H1 (cell line): ENCODE data around the gene DBNDD2. TPM values are rescaled to one million over a fixed set of nuclear protein-coding genes. Genes with fewer than 3 reads are reported as not detected.

Experiments
- CTCF ChIA-PET: fragments of 300-600 bp; sonication (Branson Sonifier 250); formaldehyde crosslinking; loops from one replicate; lab custom pipeline; 2021; ENCODE audit not compliant: partially characterized antibody; lab: Charles Lee
- POLR2A ChIA-PET: fragments of 300-600 bp; sonication (Branson Sonifier 250); formaldehyde crosslinking; loops from one replicate; lab custom pipeline; 2021; ENCODE audit warnings: inconsistent platforms; ENCODE audit not compliant: partially characterized antibody; lab: Charles Lee
- DNase-seq, 2 experiments: peaks; one replicate each; pipeline versions ENCODE4 v3.0.0 to v3.0.0-alpha.2; 2010 to 2022; ENCODE audit warnings: low spot score in 2 of 2, low read depth in 1 of 2, mixed read lengths in 1 of 2
- FAIRE-seq: peaks from 2 replicates; lab custom pipeline; 2011; peaks lifted over from hg19 to GRCh38; lab: Jason Lieb, UNC
- H2AFZ ChIP-seq: 2 replicates; pipeline ENCODE4 v1.8.1; 2012; ENCODE audit warnings: low read length, inconsistent platforms
- H2AK5ac ChIP-seq: 2 replicates; pipeline ENCODE4 v1.6.1; 2013; ENCODE audit warnings: low read depth, low read length
- H2BK120ac ChIP-seq: replicated peaks from 2 replicates; pipeline ENCODE3; 2013; ENCODE audit warnings: low read depth, low read length, inconsistent platforms
- H2BK12ac ChIP-seq: 2 replicates; pipeline ENCODE4 v1.6.1; 2013; ENCODE audit warnings: low read depth, low read length
- H2BK15ac ChIP-seq: 2 replicates; pipeline ENCODE4 v1.6.1; 2013; ENCODE audit warnings: low read length
- H2BK20ac ChIP-seq: 2 replicates; pipeline ENCODE4 v1.6.1; 2013; ENCODE audit warnings: low read length
- H2BK5ac ChIP-seq: 2 replicates; pipeline ENCODE4 v1.6.1; 2013; ENCODE audit warnings: low read depth, low read length
- H3K14ac ChIP-seq: 2 replicates; pipeline ENCODE4 v1.6.1; 2013; ENCODE audit warnings: inconsistent platforms; ENCODE audit not compliant: insufficient read length
- H3K18ac ChIP-seq: 2 replicates; pipeline ENCODE4 v1.6.1; 2013; ENCODE audit warnings: low read length; ENCODE audit errors: extremely low read depth
- H3K23ac ChIP-seq: 2 replicates; pipeline ENCODE4 v1.6.1; 2013; ENCODE audit warnings: inconsistent platforms; ENCODE audit not compliant: insufficient read length
- H3K23me2 ChIP-seq: 2 replicates; pipeline ENCODE4 v1.6.1; 2013; ENCODE audit warnings: low read depth, low read length
- H3K27ac ChIP-seq: 2 replicates; pipeline ENCODE4 v1.6.1; 2011; ENCODE audit warnings: low read depth, low read length, inconsistent platforms
- H3K27me3 ChIP-seq, 4 experiments: replicated peaks in 1 of 4; 1 replicate in 1 of 4; 2 replicates in 3 of 4; pipeline versions ENCODE4 v1.6.1 to v1.8.1; 2011 to 2013; ENCODE audit warnings: low read length in 3 of 4, mild to moderate bottlenecking in 3 of 4, inconsistent platforms in 2 of 4, mixed read lengths in 2 of 4, moderate library complexity in 1 of 4; ENCODE audit not compliant: control insufficient read depth in 3 of 4, insufficient read depth in 3 of 4; ENCODE audit errors: extremely low read depth in 1 of 4
- H3K36me3 ChIP-seq, 4 experiments: 2 replicates each; pipeline versions ENCODE4 v1.6.1 to v1.8.1; 2011 to 2013; ENCODE audit warnings: mild to moderate bottlenecking in 4 of 4, low read length in 3 of 4, moderate library complexity in 2 of 4, control low read depth in 1 of 4, inconsistent platforms in 1 of 4; ENCODE audit not compliant: insufficient read depth in 4 of 4, control insufficient read depth in 2 of 4
- H3K4ac ChIP-seq: replicated peaks from 2 replicates; pipeline ENCODE3; 2013; ENCODE audit warnings: low read length, low read depth, mixed read lengths, inconsistent platforms; ENCODE audit not compliant: insufficient read length
- H3K4me1 ChIP-seq, 4 experiments: replicated peaks in 1 of 4; 1 replicate in 1 of 4; 2 replicates in 3 of 4; pipeline versions ENCODE4 v1.6.1 to v1.8.1; 2011 to 2013; ENCODE audit warnings: low read length in 3 of 4, inconsistent platforms in 2 of 4, mixed read lengths in 1 of 4; ENCODE audit not compliant: insufficient read depth in 4 of 4, control insufficient read depth in 3 of 4
- H3K4me2 ChIP-seq, 2 experiments: 2 replicates each; pipeline versions ENCODE4 v1.6.1 to v1.8.1; 2011 to 2013; ENCODE audit warnings: low read depth in 2 of 2, low read length in 2 of 2, control low read depth in 1 of 2, inconsistent platforms in 1 of 2, mild to moderate bottlenecking in 1 of 2; ENCODE audit not compliant: insufficient read depth in 1 of 2
- H3K4me3 ChIP-seq, 4 experiments: fragments of 200-600, 300-600 bp in 1 of 4; sonication (generic), shearing (Covaris generic), sonication (Bioruptor Twin) in 1 of 4; 2 replicates each; pipeline versions ENCODE4 v1.5.1 to v1.8.1; 2011 to 2016; ENCODE audit warnings: low read length in 4 of 4, low read depth in 3 of 4, control low read depth in 2 of 4, inconsistent platforms in 2 of 4, mild to moderate bottlenecking in 2 of 4, mixed read lengths in 1 of 4, moderate library complexity in 1 of 4; ENCODE audit not compliant: insufficient read depth in 2 of 4; ENCODE audit errors: extremely low read depth in 1 of 4
- H3K56ac ChIP-seq: replicated peaks from 2 replicates; pipeline ENCODE3; 2013; ENCODE audit warnings: low read depth, mild to moderate bottlenecking, mixed read lengths, low read length, inconsistent platforms; ENCODE audit not compliant: insufficient read length
- H3K79me1 ChIP-seq: 2 replicates; pipeline ENCODE4 v1.6.1; 2013; ENCODE audit warnings: low read depth, low read length, control low read depth
- H3K79me2 ChIP-seq, 2 experiments: 2 replicates each; pipeline versions ENCODE4 v1.6.1 to v1.8.1; 2012 to 2013; ENCODE audit warnings: low read length in 2 of 2, mild to moderate bottlenecking in 2 of 2, inconsistent platforms in 1 of 2; ENCODE audit not compliant: insufficient read depth in 2 of 2, control insufficient read depth in 1 of 2
- H3K9ac ChIP-seq, 4 experiments: replicated peaks in 1 of 4; 1 replicate in 1 of 4; 2 replicates in 3 of 4; pipeline versions ENCODE4 v1.6.1 to v1.8.1; 2011 to 2013; ENCODE audit warnings: low read depth in 3 of 4, low read length in 3 of 4, control low read depth in 2 of 4, mild to moderate bottlenecking in 2 of 4, moderate library complexity in 2 of 4, inconsistent platforms in 1 of 4; ENCODE audit errors: extremely low read depth in 1 of 4
- H3K9me3 ChIP-seq, 2 experiments: 2 replicates each; pipeline versions ENCODE4 v1.6.1 to v1.8.1; 2012 to 2013; ENCODE audit warnings: mild to moderate bottlenecking in 2 of 2, moderate library complexity in 2 of 2, control low read depth in 1 of 2, inconsistent platforms in 1 of 2, low read depth in 1 of 2, low read length in 1 of 2, mixed read lengths in 1 of 2; ENCODE audit not compliant: insufficient read depth in 2 of 2
- H4K20me1 ChIP-seq, 2 experiments: replicated peaks in 1 of 2; 2 replicates each; pipeline versions ENCODE3 to v1.8.1; 2011 to 2013; ENCODE audit warnings: inconsistent platforms in 2 of 2, low read length in 2 of 2, mild to moderate bottlenecking in 1 of 2; ENCODE audit not compliant: insufficient read depth in 2 of 2, control insufficient read depth in 1 of 2
- H4K5ac ChIP-seq: 2 replicates; pipeline ENCODE4 v1.6.1; 2013; ENCODE audit warnings: low read length, low read depth, mixed read lengths, inconsistent platforms; ENCODE audit not compliant: insufficient read length
- H4K8ac ChIP-seq: 2 replicates; pipeline ENCODE4 v1.8.0; 2013; ENCODE audit warnings: mild to moderate bottlenecking, moderate library complexity, low read length, inconsistent platforms; ENCODE audit not compliant: insufficient read depth; ENCODE audit errors: extremely low read depth
- H4K91ac ChIP-seq: replicated peaks from 2 replicates; pipeline ENCODE3; 2013; ENCODE audit warnings: low read length, mixed read lengths, inconsistent platforms; ENCODE audit not compliant: insufficient read length
- ASH2L ChIP-seq: fragments of 200-600, 300-600 bp; sonication (generic); IDR thresholded peaks from one replicate; pipeline ENCODE4 v1.7.1; 2017; ENCODE audit warnings: low read length
- CBX8 ChIP-seq: fragments of 300-800, 300-1000 bp; sonication (generic); IDR thresholded peaks from 2 replicates; pipeline ENCODE4 v1.7.1; 2016; ENCODE audit warnings: low read depth, low read length, borderline replicate concordance
- CHD2 ChIP-seq: IDR thresholded peaks from 2 replicates; pipeline ENCODE4 v1.6.1; 2012; ENCODE audit warnings: low read length, improper control_type of control experiment
- EZH2 ChIP-seq: fragments of 200-600 bp; sonication (generic); IDR thresholded peaks from 2 replicates; pipeline ENCODE4 v1.7.1; 2012; ENCODE audit warnings: low read depth, mild to moderate bottlenecking, moderate library complexity, low read length, inconsistent platforms; ENCODE audit not compliant: severe bottlenecking
- KDM4A ChIP-seq: IDR thresholded peaks from one replicate; pipeline ENCODE4 v1.7.1; 2012; ENCODE audit warnings: low read depth, mild to moderate bottlenecking, moderate library complexity, low read length, inconsistent platforms; ENCODE audit not compliant: severe bottlenecking
- MAX ChIP-seq: IDR thresholded peaks from 2 replicates; pipeline ENCODE4 v1.6.1; 2012; ENCODE audit warnings: inconsistent platforms
- TAF1 ChIP-seq: IDR thresholded peaks from 2 replicates; pipeline ENCODE4 v1.6.1; 2011; ENCODE audit warnings: mild to moderate bottlenecking, low read depth, low read length
- TAF7 ChIP-seq: optimal IDR thresholded peaks from 2 replicates; pipeline ENCODE3; 2011; ENCODE audit warnings: low read depth, mild to moderate bottlenecking, inconsistent platforms, low read length, moderate library complexity, borderline replicate concordance
- TEAD4 ChIP-seq: IDR thresholded peaks from 2 replicates; pipeline ENCODE4 v1.6.1; 2012; ENCODE audit warnings: low read depth, low read length, inconsistent platforms, mixed read lengths
- WGBS, 2 experiments: shearing (Covaris generic) in 1 of 2; methylation state at CpG; one replicate each; pipeline versions ENCODE4 v1.1.6 to v1.1.7; 2013 to 2015; ENCODE audit warnings: low lambda C conversion rate in 2 of 2, mixed read lengths in 2 of 2, inconsistent platforms in 1 of 2, low coverage in 1 of 2, missing lambda C conversion rate in 1 of 2; ENCODE audit not compliant: insufficient replicate concordance in 2 of 2, insufficient coverage in 1 of 2, insufficient read length in 1 of 2; ENCODE audit errors: extremely low coverage in 1 of 2, missing lambda C conversion rate in 1 of 2; 5-methylcytosine and 5-hydroxymethylcytosine counted together
- polyA plus RNA-seq, 7 experiments: library from polyadenylated mRNA; depleted of rRNA in 3 of 7; stranded (reverse) in 5 of 7; unstranded in 2 of 7; fragments of >200 nt in 5 of 7; fragments of 200-250 nt in 2 of 7; gene quantifications; 1 replicate in 5 of 7; 2 replicates in 1 of 7; 4 replicates in 1 of 7; pipeline versions ENCODE4 v1.2.1 to v1.2.3, GENCODE V29; 2011 to 2013; ENCODE audit warnings: missing spikeins in 2 of 7, mixed read lengths in 2 of 7
- total RNA-seq: library from RNA; stranded (reverse); fragmentation: NEBNext Ultra II Directional; extraction: Animal tissue kit (Norgen Biotek cat#: 25700); gene quantifications from 2 replicates; pipeline ENCODE4 v1.2.1, GENCODE V29; 2021
- TF ChIP-seq, protein P1 (sequence below): IDR thresholded peaks from 2 replicates; pipeline ENCODE4 v1.6.1; 2011; ENCODE audit warnings: low read depth, mild to moderate bottlenecking, low read length; ENCODE audit not compliant: insufficient read depth

DBNDD2 gene
- total and polyA plus RNA-seq, 2 of the 8 experiments (the other 6 are each of a cell fraction or from before 2014, with no cell fraction given) = 55.8 to 96.3 TPM

GRCh38 chr20:45406260-45407066, 1.6 kb upstream of the DBNDD2 start:
- CTCF ChIA-PET = interaction anchor here (0.6 to 12.6 kb wide), 14 partner anchors 12 to 587 kb away, joined by 3 to 127 read pairs (median 3); partner anchors contain the start of genes SYS1 and TP53TG5
- TF ChIP-seq KDM4A (peak; percentile 95), CBX8 (no peak), MAX (peak; percentile 44), TEAD4 (no peak), CHD2 (peak; percentile 67), ASH2L (peak; percentile 78), TAF7 (no peak), TAF1 (peak; percentile 59), EZH2 (peak; percentile 15)
- TF ChIP-seq, protein P1, sequence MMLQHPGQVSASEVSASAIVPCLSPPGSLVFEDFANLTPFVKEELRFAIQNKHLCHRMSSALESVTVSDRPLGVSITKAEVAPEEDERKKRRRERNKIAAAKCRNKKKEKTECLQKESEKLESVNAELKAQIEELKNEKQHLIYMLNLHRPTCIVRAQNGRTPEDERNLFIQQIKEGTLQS = no peak

More at GRCh38 chr20:45406260-45407066, 1.6 kb upstream of the DBNDD2 start:
- peak overlapping the region; percentile 82 to 86 (median 84) for H3K4me3 ChIP-seq
- no peak overlapping the region for H3K23ac ChIP-seq
- peaks cover 0 to 8% (median 3%) of the 10 kb centered on the region in 4 experiments; a peak in 4 of 7 replicates for H3K4me1 ChIP-seq
- peak overlapping the region; percentile 70 for H4K5ac ChIP-seq
- peak overlapping the region; percentile 80 for H2BK12ac ChIP-seq
- H3K79me2 ChIP-seq = peaks cover 0 to 9% of the 10 kb centered on the region in 2 experiments; a peak in 1 of 4 replicates
- H3K23me2 ChIP-seq = peaks cover 21% of the 10 kb centered on the region
- H2BK5ac ChIP-seq = peak overlapping the region; percentile 75; the same call in 1 of the 2 replicates
- no peak overlapping the region for H2BK15ac ChIP-seq
- H3K14ac ChIP-seq = no peak overlapping the region
- POLR2A ChIA-PET = interaction anchor here (0.8 to 5.7 kb wide), 19 partner anchors 11 to 305 kb away, joined by 3 to 71 read pairs (median 4); partner anchors contain the start of genes PIGT, SDC4 and SYS1
- H3K79me1 ChIP-seq = no peaks in the 10 kb centered on the region
- peak overlapping the region; percentile 55 for H3K56ac ChIP-seq
- H3K27ac ChIP-seq = 0 out of 2 replicates have a peak overlapping the region, but pooled peaks have one; percentile 29
- H3K4ac ChIP-seq = peak overlapping the region; percentile 75
- no peak for FAIRE-seq
- peaks cover 5 to 15% (median 13%) of the 10 kb centered on the region in 4 experiments for H3K36me3 ChIP-seq
- no peak overlapping the region for H2BK120ac ChIP-seq
- peaks cover 2 to 20% (median 10%) of the 10 kb centered on the region in 4 experiments; a peak in 6 of 7 replicates for H3K27me3 ChIP-seq
- peak overlapping the region; percentile 77 to 98 for H3K4me2 ChIP-seq
- H2AK5ac ChIP-seq = no peak overlapping the region
- no peak overlapping the region for H2BK20ac ChIP-seq
- peak in 1 of 2 experiments; percentile 78 for DNase-seq
- H3K18ac ChIP-seq = peak overlapping the region; percentile 96
- 2% methylated on average over 34 of the region's 87 CpGs; no CpG with 5 or more reads in 1 of the 2 experiments for WGBS, 2 experiments
- H3K9me3 ChIP-seq = 0 out of 4 replicates have a peak, but pooled peaks cover under 1 to 2% of the 10 kb centered on the region in 2 experiments
- peaks cover 4 to 5% of the 10 kb centered on the region in 2 experiments for H4K20me1 ChIP-seq
- peak overlapping the region; percentile 83 for H4K91ac ChIP-seq
- H4K8ac ChIP-seq = peak overlapping the region; percentile 93
- peak overlapping the region; percentile 49 to 86 (median 84); a peak in 6 of 7 replicates for H3K9ac ChIP-seq
- H2AFZ ChIP-seq = peak overlapping the region; percentile 78; the same call in 1 of the 2 replicates
